Measurements from ENCODE around the gene DYNLT3. TPM values are rescaled to one million over a fixed set of nuclear protein-coding genes. Genes with fewer than 3 reads are reported as not detected.
A peak's percentile ranks its signal among the peaks of the same experiment; 100 is the strongest.

Gene DYNLT3
- total RNA-seq, 2 experiments from 2014 or later = 26.8 to 27.5 TPM

DNA sequence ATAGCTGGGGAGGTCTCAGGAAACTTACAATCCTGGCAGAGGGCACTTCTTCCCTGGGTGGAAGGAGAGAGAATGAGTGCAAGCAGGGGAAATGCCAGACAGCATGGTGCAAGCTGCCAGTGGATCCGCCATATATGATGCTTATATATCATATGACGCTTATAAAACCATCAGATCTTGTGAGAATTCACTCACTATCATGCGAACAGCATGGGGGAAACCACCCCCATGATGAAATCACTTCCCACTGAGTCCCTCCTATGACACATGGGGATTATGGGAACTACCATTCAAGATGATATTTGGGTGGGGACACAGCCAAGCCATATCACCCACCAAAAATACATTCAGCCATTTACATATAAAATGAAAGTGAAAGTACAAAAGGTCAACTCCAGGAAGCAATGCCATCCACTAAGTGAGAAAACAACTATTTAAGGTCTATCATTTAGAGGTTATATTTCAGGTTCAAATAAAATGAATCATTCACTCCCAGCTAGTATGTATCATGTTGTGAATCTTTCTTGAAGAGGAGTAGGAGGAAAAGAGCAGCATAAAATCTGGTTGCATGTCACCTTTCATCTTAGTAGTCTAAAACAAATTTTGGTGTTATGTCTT, 20.3 kb upstream of the DYNLT3 start:
- peak overlapping the region; percentile 42 for H3K27ac Mint-ChIP-seq
- peaks cover 3% of the 10 kb centered on the region for H3K36me3 Mint-ChIP-seq
- peak overlapping the region; percentile 50 for H3K4me3 Mint-ChIP-seq

DNA sequence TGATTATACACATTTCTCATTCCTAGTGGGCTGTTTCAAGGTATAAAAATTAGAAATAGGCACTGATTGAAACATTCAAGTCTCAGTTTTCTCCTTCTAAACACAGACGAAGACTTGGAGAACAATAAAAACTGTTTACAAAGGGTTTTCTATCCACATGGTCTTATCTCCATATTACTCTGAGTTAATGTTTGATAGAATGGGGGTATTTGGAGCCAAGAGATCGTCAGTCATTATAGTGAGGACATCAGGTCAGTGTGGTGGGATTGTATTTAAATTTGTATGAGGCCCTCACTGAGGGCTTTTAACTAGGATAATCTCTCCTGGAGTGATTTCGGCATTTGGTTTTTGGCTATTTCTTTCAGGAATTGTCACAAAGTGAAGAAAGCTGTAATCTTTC, 16.4 kb upstream of the DYNLT3 start:
- H3K4me3 Mint-ChIP-seq = no peak overlapping the region
- peaks cover 7% of the 10 kb centered on the region for H3K27me3 Mint-ChIP-seq
- no peak for ATAC-seq (ENCODE audit: low read depth)
- peaks cover 7% of the 10 kb centered on the region for H3K9me3 Mint-ChIP-seq
- H3K4me1 Mint-ChIP-seq = peaks cover 2% of the 10 kb centered on the region
- H3K36me3 Mint-ChIP-seq = peaks cover 3% of the 10 kb centered on the region
- POLR2A ChIA-PET = no interaction called here
- no peak overlapping the region for H3K27ac Mint-ChIP-seq
- DNase-seq = no peak

More for the DNA sequence above, 20.3 kb upstream of the DYNLT3 start:
- H3K27me3 Mint-ChIP-seq = peaks cover 5% of the 10 kb centered on the region
- H3K4me1 Mint-ChIP-seq = peaks cover 2% of the 10 kb centered on the region
- DNase-seq (no peak), ATAC-seq (ENCODE audit: low read depth) (no peak)
- POLR2A ChIA-PET = no interaction called here
- peaks cover 7% of the 10 kb centered on the region for H3K9me3 Mint-ChIP-seq

DNA sequence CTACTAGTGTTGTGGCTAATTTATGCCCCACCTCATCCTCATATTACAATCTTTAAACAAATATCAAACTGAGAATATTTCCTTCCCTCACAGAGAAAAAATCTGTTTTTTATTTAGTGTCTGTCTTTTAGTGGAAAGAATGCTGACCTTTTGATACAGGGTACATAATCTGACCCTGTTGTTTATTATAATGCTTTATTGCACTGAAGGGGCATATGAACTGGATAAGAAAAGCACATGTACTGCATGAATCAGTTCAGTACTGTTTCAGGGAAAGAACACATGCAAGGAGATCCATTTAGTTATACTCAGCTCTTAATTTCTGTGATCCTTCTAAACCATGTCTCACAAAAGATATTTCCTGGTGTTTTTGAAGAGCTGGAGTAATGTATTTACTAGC, 15.5 kb upstream of the DYNLT3 start:
- H3K4me3 Mint-ChIP-seq = no peak overlapping the region
- no peak for ATAC-seq (ENCODE audit: low read depth)
- DNase-seq = no peak
- peaks cover 7% of the 10 kb centered on the region for H3K9me3 Mint-ChIP-seq
- H3K27ac Mint-ChIP-seq = no peak overlapping the region
- H3K4me1 Mint-ChIP-seq = peaks cover 1% of the 10 kb centered on the region
- peaks cover 3% of the 10 kb centered on the region for H3K36me3 Mint-ChIP-seq
- peaks cover 11% of the 10 kb centered on the region for H3K27me3 Mint-ChIP-seq
- POLR2A ChIA-PET = no interaction called here

DNA sequence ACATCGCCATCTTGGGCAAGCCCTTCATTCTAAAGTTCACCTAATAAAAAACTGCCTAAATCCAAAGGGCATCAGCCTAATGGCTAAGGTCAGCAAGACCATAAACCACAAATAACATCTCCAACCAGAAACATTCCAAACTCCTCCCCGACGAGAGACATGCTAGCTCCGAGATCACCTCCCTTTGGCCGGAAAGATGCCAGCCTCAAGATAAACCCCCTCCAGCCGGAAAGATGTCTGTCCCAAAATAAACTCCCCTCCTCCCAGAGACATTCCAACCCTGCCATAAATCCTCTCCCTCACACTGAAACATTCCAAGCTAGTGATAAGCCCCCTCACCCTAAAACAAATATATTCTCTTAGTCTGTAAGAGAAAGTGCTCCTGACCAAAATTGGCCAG, 13.3 kb upstream of the DYNLT3 start:
- no peaks in the 10 kb centered on the region for H3K9me3 Mint-ChIP-seq
- DNase-seq (no peak), ATAC-seq (ENCODE audit: low read depth) (no peak)
- no peak overlapping the region for H3K27ac Mint-ChIP-seq
- peaks cover 16% of the 10 kb centered on the region for H3K27me3 Mint-ChIP-seq
- no peaks in the 10 kb centered on the region for H3K36me3 Mint-ChIP-seq
- no peak overlapping the region for H3K4me3 Mint-ChIP-seq
- POLR2A ChIA-PET = no interaction called here
- H3K4me1 Mint-ChIP-seq = no peaks in the 10 kb centered on the region

DNA sequence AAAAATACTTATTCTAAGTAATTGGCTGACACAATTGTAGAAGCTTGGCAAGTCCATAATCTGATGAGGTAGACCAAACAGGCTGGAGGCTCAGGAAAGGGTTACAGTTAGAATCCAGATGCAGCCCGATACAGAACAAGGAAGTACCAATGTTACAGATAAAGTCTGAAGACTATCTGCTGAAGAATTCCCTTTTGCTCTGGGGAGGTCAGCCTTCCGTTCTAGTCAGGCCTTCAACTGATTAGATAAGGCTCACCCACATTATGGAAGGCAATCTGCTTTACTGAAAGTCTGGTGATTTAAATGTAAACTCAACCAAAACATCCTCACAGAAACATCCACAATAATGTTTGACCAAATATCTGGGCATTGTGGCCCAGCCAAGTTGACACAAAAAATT, 7.4 kb upstream of the DYNLT3 start:
- H3K27ac Mint-ChIP-seq = no peak overlapping the region
- H3K4me3 Mint-ChIP-seq = no peak overlapping the region
- ATAC-seq (ENCODE audit: low read depth) (no peak), DNase-seq (no peak)
- H3K4me1 Mint-ChIP-seq = no peaks in the 10 kb centered on the region
- H3K9me3 Mint-ChIP-seq = no peaks in the 10 kb centered on the region
- peaks cover 13% of the 10 kb centered on the region for H3K27me3 Mint-ChIP-seq
- POLR2A ChIA-PET = no interaction called here
- no peaks in the 10 kb centered on the region for H3K36me3 Mint-ChIP-seq

DNA sequence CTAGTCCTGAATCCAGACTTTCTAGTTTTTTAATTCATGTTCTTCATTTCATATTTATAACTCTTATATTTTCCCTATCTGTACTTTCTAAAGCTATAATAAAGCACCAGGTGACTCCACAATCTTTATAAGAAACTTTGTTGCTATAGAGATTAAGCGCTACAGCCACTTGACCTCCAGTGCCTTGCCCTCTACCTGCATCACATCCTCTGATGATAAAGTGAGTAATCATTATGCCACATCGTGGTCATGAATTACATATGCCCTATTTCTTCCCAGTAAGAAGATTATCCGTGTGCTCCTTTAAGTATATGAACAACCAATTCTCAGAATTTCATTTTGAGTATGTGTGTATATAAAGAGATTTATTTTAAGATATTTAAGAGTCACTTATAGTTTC, 6.8 kb upstream of the DYNLT3 start:
- Mint-ChIP-seq H3K27me3 (peaks cover 13% of the 10 kb centered on the region), H3K36me3 (no peaks in the 10 kb centered on the region), H3K27ac (no peak overlapping the region), H3K4me3 (no peak overlapping the region), H3K9me3 (no peaks in the 10 kb centered on the region), H3K4me1 (peaks cover 2% of the 10 kb centered on the region)
- ATAC-seq (ENCODE audit: low read depth) (no peak), DNase-seq (no peak)
- POLR2A ChIA-PET = no interaction called here

DNA sequence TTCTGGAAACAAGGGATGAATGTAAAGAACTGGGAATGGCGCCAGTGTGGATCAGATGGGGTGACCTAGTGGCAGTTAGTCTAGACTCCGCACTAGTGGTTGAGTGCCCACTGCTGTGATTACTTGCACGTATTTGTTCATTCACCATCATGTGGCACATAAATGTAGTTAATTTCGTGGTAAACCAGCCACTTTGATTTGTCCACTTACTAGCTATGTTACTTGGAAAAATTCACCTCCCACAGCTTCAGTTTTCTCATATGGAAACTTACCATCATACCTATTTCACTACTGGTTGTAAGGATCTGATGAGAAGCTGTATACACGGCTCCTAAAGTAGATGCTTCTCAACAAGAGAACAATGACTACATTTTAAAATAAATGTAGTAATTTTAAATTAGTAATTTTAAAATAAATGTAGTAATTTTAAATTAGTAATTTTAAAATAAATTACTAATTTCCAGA, 394 bp upstream of the DYNLT3 start:
- ATAC-seq (ENCODE audit: low read depth) = no peak
- Mint-ChIP-seq H3K4me3 (peak overlapping the region; percentile 79), H3K27ac (peak overlapping the region; percentile 79), H3K27me3 (no peaks in the 10 kb centered on the region), H3K36me3 (no peaks in the 10 kb centered on the region), H3K9me3 (no peaks in the 10 kb centered on the region), H3K4me1 (peaks cover 5% of the 10 kb centered on the region)
- POLR2A ChIA-PET = no interaction called here
- DNase-seq = no peak

DNA sequence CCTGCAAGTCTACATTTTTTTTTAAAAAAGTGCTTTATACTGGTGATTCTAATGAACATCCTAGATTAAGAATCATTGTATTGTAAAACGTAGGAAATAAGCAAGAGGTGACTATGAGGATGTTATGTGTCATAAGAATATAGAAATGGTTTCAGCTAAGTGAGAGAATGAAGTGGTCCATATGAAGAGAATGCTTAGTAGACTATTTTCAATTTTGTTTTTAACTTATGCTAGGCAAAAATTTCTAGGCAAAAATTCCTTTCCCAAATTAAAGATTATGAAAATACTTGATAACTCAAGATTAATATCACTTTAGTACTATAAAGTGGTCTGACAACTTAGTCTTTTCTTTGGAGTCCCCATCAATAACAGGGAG, 825 bp downstream of the DYNLT3 start:
- Mint-ChIP-seq H3K27ac (peak overlapping the region; percentile 78), H3K9me3 (no peaks in the 10 kb centered on the region), H3K4me1 (peaks cover 5% of the 10 kb centered on the region), H3K27me3 (no peaks in the 10 kb centered on the region), H3K36me3 (no peaks in the 10 kb centered on the region), H3K4me3 (peak overlapping the region; percentile 79)
- DNase-seq (no peak), ATAC-seq (ENCODE audit: low read depth) (no peak)
- POLR2A ChIA-PET = interaction anchor here (1.1 kb wide), 1 partner anchor 22 kb away, joined by 3 read pairs; no protein-coding TSS in a partner anchor

DNA sequence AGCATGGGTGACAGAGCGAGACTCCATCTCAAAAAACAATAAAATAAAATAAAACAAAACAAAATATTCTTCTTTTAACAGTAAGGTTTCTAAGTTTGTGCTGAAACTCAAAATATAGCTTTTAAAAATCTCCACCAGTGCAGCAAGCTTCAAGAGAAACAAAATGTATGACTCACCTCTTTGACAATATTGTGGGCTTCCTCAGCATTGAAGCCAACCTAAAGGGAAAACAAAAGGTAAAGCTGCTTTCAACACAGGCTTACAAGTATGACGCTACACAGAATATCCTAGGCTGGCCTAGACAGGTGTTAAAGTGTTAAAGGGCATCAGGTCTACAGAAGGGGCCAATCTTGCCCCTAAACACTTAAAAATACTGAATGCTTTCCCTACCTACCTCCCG, 1.2 kb downstream of the DYNLT3 start:
- ATAC-seq (ENCODE audit: low read depth) = peak; percentile 49
- Mint-ChIP-seq H3K27me3 (no peaks in the 10 kb centered on the region), H3K9me3 (no peaks in the 10 kb centered on the region), H3K4me3 (peak overlapping the region; percentile 79), H3K27ac (peak overlapping the region; percentile 78), H3K4me1 (peaks cover 7% of the 10 kb centered on the region), H3K36me3 (peaks cover 2% of the 10 kb centered on the region)
- POLR2A ChIA-PET = interaction anchor here (1.1 kb wide), 1 partner anchor 22 kb away, joined by 3 read pairs; no protein-coding TSS in a partner anchor
- no peak for DNase-seq

DNA sequence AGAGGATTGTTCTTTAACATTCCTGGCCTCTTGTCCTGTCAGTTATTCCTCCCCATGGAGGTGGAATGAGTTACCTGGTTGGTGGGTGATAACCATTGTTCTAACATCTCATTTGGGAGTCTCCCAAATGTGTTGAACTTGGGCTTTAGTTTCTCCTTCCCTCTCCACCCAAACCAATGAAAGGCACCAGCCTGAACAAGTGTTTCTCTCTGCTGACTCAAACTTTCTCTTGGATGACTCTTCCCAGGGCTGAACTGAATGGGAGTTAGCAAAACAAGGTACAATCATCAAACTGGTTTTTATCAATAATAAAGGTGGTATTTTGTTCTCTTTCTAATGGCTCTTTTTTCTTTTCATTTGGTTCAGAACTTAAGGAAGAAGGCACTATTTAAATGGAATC, 2.7 kb downstream of the DYNLT3 start:
- POLR2A ChIA-PET = no interaction called here
- Mint-ChIP-seq H3K36me3 (peaks cover 6% of the 10 kb centered on the region), H3K27ac (no peak overlapping the region), H3K4me1 (peaks cover 6% of the 10 kb centered on the region), H3K27me3 (no peaks in the 10 kb centered on the region), H3K4me3 (no peak overlapping the region), H3K9me3 (no peaks in the 10 kb centered on the region)
- no peak for ATAC-seq (ENCODE audit: low read depth)
- DNase-seq = no peak

DNA sequence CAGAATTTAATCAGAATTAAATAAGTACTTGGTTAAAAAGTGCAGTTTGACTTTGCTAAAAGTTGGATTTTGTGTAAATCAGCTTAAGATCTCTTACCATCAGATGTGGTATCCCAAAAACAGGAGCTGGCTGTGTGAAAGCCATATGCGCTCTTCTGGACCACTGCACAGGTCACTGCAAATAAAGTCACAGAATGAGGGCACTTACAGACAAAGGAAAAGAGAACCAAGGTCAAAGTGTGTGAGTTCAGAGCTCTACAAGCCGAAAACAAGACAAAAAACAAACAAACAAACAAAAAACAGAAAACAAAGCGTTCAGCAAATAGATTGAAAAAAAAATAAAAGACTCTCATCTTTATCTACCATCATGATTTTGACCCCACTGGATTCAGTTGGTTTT, 6.4 kb downstream of the DYNLT3 start:
- Mint-ChIP-seq H3K9me3 (no peaks in the 10 kb centered on the region), H3K4me1 (peaks cover 2% of the 10 kb centered on the region), H3K4me3 (no peak overlapping the region), H3K27ac (no peak overlapping the region), H3K36me3 (peaks cover 9% of the 10 kb centered on the region), H3K27me3 (no peaks in the 10 kb centered on the region)
- no peak for DNase-seq
- ATAC-seq (ENCODE audit: low read depth) = no peak
- POLR2A ChIA-PET = no interaction called here

DNA sequence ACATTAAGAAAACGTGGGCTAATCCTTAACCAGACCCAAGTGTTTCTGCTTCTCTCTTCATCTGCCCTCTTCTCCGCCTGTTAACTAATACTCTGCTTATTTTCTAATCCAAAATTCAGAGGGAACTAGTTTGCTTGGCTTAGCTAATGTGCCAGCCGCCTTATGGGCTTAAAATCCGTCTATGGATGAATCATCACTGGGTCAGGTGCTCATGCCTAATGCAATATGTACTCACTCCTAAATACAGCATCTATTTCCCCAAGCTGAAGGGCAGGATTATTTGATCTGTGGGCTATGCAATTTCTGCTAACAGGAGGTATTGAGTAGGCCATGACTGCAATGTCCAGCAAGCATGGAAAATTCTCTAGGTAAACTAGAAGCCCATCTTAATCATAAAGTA, 12.4 kb downstream of the DYNLT3 start:
- Mint-ChIP-seq H3K27ac (no peak overlapping the region), H3K9me3 (no peaks in the 10 kb centered on the region), H3K4me1 (peaks cover 1% of the 10 kb centered on the region), H3K4me3 (no peak overlapping the region), H3K27me3 (no peaks in the 10 kb centered on the region), H3K36me3 (peaks cover 3% of the 10 kb centered on the region)
- POLR2A ChIA-PET = no interaction called here
- ATAC-seq (ENCODE audit: low read depth) = no peak
- no peak for DNase-seq

DNA sequence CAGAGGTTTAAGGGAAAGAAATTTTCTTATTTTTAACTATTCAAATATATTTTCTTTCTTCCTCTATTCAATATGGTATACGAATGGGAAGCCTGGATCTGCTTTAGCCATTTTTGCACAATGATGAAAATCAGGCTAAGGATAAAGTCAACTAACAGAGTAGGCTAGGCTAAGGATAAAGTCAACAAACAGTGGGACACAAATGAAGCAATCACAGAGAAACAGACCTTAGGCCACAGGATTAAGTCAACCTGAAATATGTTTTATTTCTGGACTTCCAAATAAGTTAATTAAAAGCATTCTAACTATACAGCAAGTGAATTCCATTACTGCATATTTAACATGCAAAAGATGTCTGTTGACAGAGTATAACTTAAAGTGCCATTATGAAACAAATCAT, 17.0 kb downstream of the DYNLT3 start:
- H3K4me3 Mint-ChIP-seq = no peak overlapping the region
- DNase-seq = no peak
- H3K36me3 Mint-ChIP-seq = no peaks in the 10 kb centered on the region
- H3K27me3 Mint-ChIP-seq = no peaks in the 10 kb centered on the region
- H3K9me3 Mint-ChIP-seq = no peaks in the 10 kb centered on the region
- ATAC-seq (ENCODE audit: low read depth) = no peak
- POLR2A ChIA-PET = no interaction called here
- H3K27ac Mint-ChIP-seq = no peak overlapping the region
- H3K4me1 Mint-ChIP-seq = peaks cover 6% of the 10 kb centered on the region

DNA sequence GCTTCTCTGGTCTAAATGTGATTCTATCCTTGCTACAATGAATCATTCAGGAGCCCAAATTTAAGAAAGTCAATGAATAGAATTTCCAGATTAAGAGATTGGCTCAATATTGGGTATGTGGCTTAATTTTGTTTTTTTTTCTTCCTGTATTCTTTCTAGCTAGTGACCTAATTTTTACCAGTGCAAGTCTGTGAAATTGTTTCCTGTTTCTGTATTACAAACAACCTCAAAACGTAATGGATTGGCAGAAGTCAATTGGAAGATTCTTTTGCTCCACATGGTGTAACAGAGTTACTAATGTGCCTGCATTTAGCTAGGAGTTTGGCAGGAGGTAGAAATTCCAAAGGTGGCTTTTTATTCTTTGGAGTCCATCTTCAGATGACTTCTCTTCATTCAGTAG, 17.6 kb downstream of the DYNLT3 start:
- no peaks in the 10 kb centered on the region for H3K36me3 Mint-ChIP-seq
- H3K4me1 Mint-ChIP-seq = peaks cover 10% of the 10 kb centered on the region
- no peak overlapping the region for H3K27ac Mint-ChIP-seq
- H3K27me3 Mint-ChIP-seq = no peaks in the 10 kb centered on the region
- ATAC-seq (ENCODE audit: low read depth) = no peak
- no peak overlapping the region for H3K4me3 Mint-ChIP-seq
- no peaks in the 10 kb centered on the region for H3K9me3 Mint-ChIP-seq
- POLR2A ChIA-PET = no interaction called here
- no peak for DNase-seq
